ENCODE data around the gene AKAP13. TPM values are rescaled to one million over a fixed set of nuclear protein-coding genes. Genes with fewer than 3 reads are reported as not detected.
A peak's percentile ranks its signal among the peaks of the same experiment; 100 is the strongest.

The AKAP13 gene
- polyA plus RNA-seq, 1 donor from 2014 or later, result 10.0 TPM

GRCh38 chr15:85379403-85380131 lies 836 bp upstream of the AKAP13 start:
- Histone ChIP-seq H4K20me1 (ENCODE audit: insufficient read depth) (no peaks in the 10 kb centered on the region), H3K27me3 (ENCODE audit: insufficient read depth, low read depth, low read length) (no peaks in the 10 kb centered on the region), H3K9me3 (ENCODE audit: low read length) (no peaks in the 10 kb centered on the region), H3K4me2 (ENCODE audit: low read length) (no peak overlapping the region), H3K9me2 (ENCODE audit: insufficient read depth, low read length) (no peaks in the 10 kb centered on the region), H3K36me3 (ENCODE audit: insufficient read depth, low read length) (no peaks in the 10 kb centered on the region), H3K27ac (ENCODE audit: low read length) (no peak overlapping the region), H2AFZ (ENCODE audit: low read depth, low read length) (peak overlapping the region; percentile 72), H3K79me2 (replicated peaks; ENCODE audit: insufficient read depth, low read length) (peaks cover 20% of the 10 kb centered on the region), H3F3A (ENCODE audit: insufficient read depth, low read length, poor library complexity, severe bottlenecking) (no peaks in the 10 kb centered on the region), H3K9ac (ENCODE audit: low read length) (peak overlapping the region; percentile 36), H3K4me3 (ENCODE audit: low read length) (peak overlapping the region; percentile 73)
- TF ChIP-seq, protein P1, sequence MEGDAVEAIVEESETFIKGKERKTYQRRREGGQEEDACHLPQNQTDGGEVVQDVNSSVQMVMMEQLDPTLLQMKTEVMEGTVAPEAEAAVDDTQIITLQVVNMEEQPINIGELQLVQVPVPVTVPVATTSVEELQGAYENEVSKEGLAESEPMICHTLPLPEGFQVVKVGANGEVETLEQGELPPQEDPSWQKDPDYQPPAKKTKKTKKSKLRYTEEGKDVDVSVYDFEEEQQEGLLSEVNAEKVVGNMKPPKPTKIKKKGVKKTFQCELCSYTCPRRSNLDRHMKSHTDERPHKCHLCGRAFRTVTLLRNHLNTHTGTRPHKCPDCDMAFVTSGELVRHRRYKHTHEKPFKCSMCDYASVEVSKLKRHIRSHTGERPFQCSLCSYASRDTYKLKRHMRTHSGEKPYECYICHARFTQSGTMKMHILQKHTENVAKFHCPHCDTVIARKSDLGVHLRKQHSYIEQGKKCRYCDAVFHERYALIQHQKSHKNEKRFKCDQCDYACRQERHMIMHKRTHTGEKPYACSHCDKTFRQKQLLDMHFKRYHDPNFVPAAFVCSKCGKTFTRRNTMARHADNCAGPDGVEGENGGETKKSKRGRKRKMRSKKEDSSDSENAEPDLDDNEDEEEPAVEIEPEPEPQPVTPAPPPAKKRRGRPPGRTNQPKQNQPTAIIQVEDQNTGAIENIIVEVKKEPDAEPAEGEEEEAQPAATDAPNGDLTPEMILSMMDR (IDR thresholded peaks at IDR 0.05; ENCODE audit: poor library complexity, severe bottlenecking), result no peak
- TF ChIP-seq RAD21 (conservative IDR thresholded peaks at IDR 0.05) (no peak), TAF1 (IDR thresholded peaks at IDR 0.05; ENCODE audit: low read depth) (no peak), EP300 (conservative IDR thresholded peaks at IDR 0.05; ENCODE audit: poor library complexity, severe bottlenecking) (no peak), EZH2 (IDR thresholded peaks at IDR 0.05; ENCODE audit: borderline replicate concordance, insufficient read depth, low read length, poor library complexity, severe bottlenecking) (no peak), REST (IDR thresholded peaks at IDR 0.05; ENCODE audit: borderline replicate concordance) (no peak), SMC3 (conservative IDR thresholded peaks at IDR 0.05; ENCODE audit: poor library complexity) (no peak), POLR2AphosphoS5 (IDR thresholded peaks at IDR 0.05) (no peak), MXI1 (conservative IDR thresholded peaks at IDR 0.05; ENCODE audit: poor library complexity, severe bottlenecking) (no peak)

DNA sequence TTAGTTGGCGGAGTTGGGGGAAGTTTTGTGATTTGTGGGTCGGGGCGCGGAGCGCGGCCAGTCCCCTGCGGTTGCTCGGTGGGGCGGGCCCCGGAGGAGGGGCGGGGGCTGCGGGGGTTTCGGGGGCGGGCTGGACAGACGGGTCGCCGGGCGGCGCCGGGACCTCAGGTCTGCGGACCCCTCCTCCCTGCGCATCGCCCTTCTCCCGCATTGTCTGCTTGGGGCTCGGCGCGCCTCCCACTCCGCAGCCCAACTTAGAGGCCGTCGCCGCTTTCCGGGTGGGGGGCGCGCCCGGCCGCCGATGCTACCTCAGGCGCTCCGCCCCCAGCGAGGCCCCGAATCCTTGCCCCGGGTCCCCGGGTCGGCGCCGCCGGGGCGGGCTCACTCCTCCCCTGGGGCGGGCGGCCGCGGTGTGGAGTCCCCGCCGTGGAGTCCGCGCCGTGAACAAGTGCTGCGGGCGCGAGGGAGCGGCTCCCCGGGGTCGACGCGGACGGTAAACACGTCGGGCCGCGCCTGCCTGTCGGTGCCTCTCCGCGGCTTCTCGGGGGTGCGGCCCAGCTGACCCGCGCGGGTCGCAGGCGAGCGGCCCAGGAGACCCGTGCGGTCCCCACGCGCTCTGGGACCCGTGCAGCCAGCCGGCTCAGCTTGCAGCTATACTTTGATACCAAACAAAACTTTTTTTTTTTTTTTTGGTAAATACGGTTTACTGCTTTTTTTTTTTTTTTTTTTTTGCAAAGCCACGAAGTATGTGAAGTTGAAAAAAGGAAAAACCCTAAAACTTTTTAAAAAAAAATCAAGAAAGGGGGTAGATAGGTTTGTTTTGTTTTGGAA lies 624 bp downstream of the AKAP13 start:
- peak; percentile 42 for TF ChIP-seq MXI1 (conservative IDR thresholded peaks at IDR 0.05; ENCODE audit: poor library complexity, severe bottlenecking)
- no peak for TF ChIP-seq RAD21 (conservative IDR thresholded peaks at IDR 0.05)
- Histone ChIP-seq H3K4me2 (ENCODE audit: low read length) (no peak overlapping the region), H3K9ac (ENCODE audit: low read length) (no peak overlapping the region), H2AFZ (ENCODE audit: low read depth, low read length) (no peak overlapping the region), H3K27me3 (ENCODE audit: insufficient read depth, low read depth, low read length) (no peaks in the 10 kb centered on the region), H4K20me1 (ENCODE audit: insufficient read depth) (no peaks in the 10 kb centered on the region), H3K9me3 (ENCODE audit: low read length) (no peaks in the 10 kb centered on the region), H3K27ac (ENCODE audit: low read length) (no peak overlapping the region), H3K9me2 (ENCODE audit: insufficient read depth, low read length) (no peaks in the 10 kb centered on the region), H3K79me2 (replicated peaks; ENCODE audit: insufficient read depth, low read length) (peaks cover 32% of the 10 kb centered on the region), H3K4me3 (ENCODE audit: low read length) (peak overlapping the region; percentile 73), H3F3A (ENCODE audit: insufficient read depth, low read length, poor library complexity, severe bottlenecking) (no peaks in the 10 kb centered on the region), H3K36me3 (ENCODE audit: insufficient read depth, low read length) (no peaks in the 10 kb centered on the region)

All from neural cell (in vitro differentiated cells).